GM21528 (cell line): ENCODE data around the gene GCHFR.

ENCODE experiments used
- ATAC-seq: cut with Tn5 transposase; IDR thresholded peaks from one replicate; pipeline ENCODE4 v1.9.1; 2021; ENCODE audit warnings: mild to moderate bottlenecking, moderate library complexity; ENCODE audit not compliant: unreplicated experiment, low FRiP score

GCHFR gene

GRCh38 chr15:40807888-40808461 is 44.1 kb downstream of the GCHFR start:
- no peak for ATAC-seq

DNA sequence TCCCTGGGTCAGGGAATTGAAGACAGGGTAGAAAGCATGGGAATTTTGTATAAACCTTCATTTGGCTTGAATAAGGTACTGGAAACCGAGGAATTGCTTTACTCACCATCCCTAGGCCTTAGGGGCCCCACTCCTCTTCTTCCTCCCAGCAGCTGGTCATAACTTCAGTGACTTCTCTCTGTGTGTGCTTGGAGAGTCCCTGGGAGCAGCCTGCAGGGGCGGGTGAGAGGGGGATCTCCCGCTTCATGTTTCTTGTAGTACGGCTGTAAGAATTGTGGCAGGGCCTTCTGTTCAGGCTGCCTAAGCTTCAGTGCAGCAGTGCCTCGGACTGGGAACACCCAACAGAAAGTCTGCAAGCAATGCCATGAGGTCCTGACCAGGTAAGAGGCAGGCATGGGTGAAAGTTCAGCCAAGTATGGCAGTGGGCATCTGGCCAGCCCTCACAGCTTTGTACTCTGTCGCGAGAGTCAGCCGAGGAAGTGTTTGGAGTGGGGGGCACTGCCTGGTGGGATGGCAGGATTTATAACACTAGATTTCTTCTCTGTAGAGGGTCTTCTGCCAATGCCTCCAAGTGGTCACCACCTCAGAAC is 45.1 kb downstream of the GCHFR start:
- no peak for ATAC-seq

DNA sequence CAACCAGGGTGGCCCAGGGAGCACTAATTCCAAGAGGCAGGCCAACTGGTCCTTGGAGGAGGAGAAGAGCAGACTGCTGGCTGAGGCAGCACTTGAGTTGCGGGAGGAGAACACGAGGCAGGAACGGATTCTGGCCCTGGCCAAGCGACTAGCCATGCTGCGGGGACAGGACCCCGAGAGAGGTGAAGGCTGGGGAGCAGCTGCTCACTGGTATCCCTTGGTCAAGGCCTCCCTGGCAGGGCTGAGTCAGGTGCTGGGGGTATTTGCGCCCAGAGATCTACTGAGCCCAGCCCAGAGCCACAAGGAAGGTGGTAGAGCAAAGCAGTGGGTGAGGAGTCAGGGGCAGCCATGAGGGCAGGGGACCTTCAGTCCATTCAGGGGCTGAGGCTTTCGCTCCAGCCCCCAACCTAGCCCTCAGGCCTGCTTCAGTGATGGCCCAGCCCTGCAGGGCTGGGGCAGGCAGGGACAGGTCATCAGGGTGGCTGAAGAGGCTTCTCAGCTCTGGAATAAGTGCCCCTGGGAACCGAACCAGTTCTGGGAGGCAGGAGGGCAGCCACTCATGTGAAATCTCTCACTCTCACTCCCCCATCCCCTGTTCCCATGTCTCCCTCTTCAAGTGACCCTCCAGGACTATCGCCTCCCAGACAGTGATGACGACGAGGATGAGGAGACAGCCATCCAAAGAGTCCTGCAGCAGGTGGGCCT is 49.0 kb downstream of the GCHFR start:
- ATAC-seq: no peak

DNA sequence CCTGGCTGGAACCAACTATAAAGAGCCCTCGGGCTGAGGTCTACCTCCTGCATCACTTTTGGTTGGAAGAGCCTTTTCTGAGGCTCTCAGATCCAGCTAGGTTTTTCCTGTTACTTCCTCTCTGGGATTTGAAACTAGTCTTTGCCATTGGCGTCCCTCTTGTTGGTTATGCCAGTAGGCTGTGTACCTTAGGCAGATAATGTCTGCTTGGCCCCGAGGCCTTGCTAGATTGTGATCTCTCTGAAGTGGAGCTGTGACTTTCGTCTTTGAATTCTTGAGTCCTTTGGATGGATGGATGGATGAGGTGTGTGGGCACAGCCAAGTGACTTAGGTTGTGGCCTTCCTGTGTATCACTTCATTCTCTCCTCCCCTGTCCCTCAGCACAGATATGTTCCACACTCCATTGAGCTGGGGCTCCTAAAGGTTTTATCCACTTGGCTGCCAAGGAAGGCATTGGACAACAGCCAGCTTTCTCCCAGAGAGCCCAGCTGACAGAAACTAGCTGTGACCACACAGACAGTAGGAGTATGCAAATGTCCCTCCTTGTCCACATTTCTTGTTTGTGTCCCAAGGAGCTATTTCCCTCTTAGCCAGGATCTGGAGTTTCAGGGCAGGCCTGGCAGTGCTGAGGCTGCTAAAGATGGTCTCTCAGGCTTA is 51.3 kb downstream of the GCHFR start:
- ATAC-seq: no peak
